Left ventricle myocardium inferior (tissue), 1 donor: ENCODE data around the gene PAOX. TPM values are rescaled to one million over a fixed set of nuclear protein-coding genes. Genes with fewer than 3 reads are reported as not detected.
A peak's percentile ranks its signal among the peaks of the same experiment; 100 is the strongest.

ENCODE experiments used
- DNase-seq: peaks from one replicate; pipeline ENCODE4 v3.0.0-alpha.2; 2020
- H3K27ac ChIP-seq: fragments of 200-600 bp; replicated peaks from 2 replicates; pipeline ENCODE4 v1.8.0; 2021
- H3K27me3 ChIP-seq: fragments of 200-600 bp; 2 replicates; pipeline ENCODE4 v1.8.0; 2021; ENCODE audit warnings: low read depth
- H3K36me3 ChIP-seq: fragments of 200-600 bp; 2 replicates; pipeline ENCODE4 v1.8.0; 2021
- H3K4me1 ChIP-seq: fragments of 200-600 bp; 2 replicates; pipeline ENCODE4 v1.8.0; 2021
- H3K4me3 ChIP-seq: fragments of 200-600 bp; 2 replicates; pipeline ENCODE4 v1.8.0; 2021; ENCODE audit warnings: mild to moderate bottlenecking, moderate library complexity
- H3K9me3 ChIP-seq: fragments of 200-600 bp; replicated peaks from 2 replicates; pipeline ENCODE4 v1.8.0; 2021
- intact Hi-C: fragments of 100-400 bp; cut with micrococcal nuclease; formaldehyde crosslinking; loops from one replicate; pipeline ENCODE4 v1.11.0; 2022
- total RNA-seq: library from RNA; stranded (reverse); fragmentation: NEBNext Ultra II Directional; extraction: Animal tissue kit (Norgen Biotek cat#: 25700); gene quantifications from one replicate; pipeline ENCODE4 v1.2.1, GENCODE V29; 2021
- TF ChIP-seq, protein P1 (sequence below): fragments of 200-600 bp; IDR thresholded peaks from 2 replicates; pipeline ENCODE4 v1.8.0; 2021; ENCODE audit warnings: antibody characterized with exemption, mild to moderate bottlenecking, borderline replicate concordance
- donor health status: DM: no; HTN: yes; CAD: no; lungs with severe emphysema.

Gene PAOX
- total RNA-seq, 1 donor from 2014 or later, result 2.9 TPM

DNA sequence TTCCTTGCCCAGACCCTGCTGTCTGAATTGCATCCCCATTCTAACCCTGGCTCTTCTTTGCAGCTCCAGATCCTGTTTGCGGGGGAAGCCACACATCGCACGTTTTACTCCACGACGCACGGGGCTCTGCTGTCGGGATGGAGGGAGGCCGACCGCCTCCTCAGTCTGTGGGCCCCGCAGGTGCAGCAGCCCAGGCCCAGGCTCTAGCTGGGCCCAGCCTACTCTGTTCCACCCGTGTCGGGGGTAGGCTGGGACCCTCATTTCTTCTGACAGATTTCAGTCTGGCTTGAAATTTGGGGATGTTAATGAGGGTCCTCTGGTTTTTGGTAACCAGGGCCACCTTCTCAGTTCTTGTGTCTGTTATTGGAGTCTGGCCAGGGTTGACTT lies 12.2 kb downstream of the PAOX start:
- Histone ChIP-seq H3K36me3 (peaks cover 7% of the 10 kb centered on the region), H3K4me1 (peaks cover 23% of the 10 kb centered on the region), H3K27me3 (no peaks in the 10 kb centered on the region), H3K9me3 (no peaks in the 10 kb centered on the region), H3K4me3 (no peak overlapping the region), H3K27ac (no peak overlapping the region)
- intact Hi-C loops, result no loop called here
- no peak for DNase-seq
- TF ChIP-seq, protein P1, sequence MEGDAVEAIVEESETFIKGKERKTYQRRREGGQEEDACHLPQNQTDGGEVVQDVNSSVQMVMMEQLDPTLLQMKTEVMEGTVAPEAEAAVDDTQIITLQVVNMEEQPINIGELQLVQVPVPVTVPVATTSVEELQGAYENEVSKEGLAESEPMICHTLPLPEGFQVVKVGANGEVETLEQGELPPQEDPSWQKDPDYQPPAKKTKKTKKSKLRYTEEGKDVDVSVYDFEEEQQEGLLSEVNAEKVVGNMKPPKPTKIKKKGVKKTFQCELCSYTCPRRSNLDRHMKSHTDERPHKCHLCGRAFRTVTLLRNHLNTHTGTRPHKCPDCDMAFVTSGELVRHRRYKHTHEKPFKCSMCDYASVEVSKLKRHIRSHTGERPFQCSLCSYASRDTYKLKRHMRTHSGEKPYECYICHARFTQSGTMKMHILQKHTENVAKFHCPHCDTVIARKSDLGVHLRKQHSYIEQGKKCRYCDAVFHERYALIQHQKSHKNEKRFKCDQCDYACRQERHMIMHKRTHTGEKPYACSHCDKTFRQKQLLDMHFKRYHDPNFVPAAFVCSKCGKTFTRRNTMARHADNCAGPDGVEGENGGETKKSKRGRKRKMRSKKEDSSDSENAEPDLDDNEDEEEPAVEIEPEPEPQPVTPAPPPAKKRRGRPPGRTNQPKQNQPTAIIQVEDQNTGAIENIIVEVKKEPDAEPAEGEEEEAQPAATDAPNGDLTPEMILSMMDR, result no peak

DNA sequence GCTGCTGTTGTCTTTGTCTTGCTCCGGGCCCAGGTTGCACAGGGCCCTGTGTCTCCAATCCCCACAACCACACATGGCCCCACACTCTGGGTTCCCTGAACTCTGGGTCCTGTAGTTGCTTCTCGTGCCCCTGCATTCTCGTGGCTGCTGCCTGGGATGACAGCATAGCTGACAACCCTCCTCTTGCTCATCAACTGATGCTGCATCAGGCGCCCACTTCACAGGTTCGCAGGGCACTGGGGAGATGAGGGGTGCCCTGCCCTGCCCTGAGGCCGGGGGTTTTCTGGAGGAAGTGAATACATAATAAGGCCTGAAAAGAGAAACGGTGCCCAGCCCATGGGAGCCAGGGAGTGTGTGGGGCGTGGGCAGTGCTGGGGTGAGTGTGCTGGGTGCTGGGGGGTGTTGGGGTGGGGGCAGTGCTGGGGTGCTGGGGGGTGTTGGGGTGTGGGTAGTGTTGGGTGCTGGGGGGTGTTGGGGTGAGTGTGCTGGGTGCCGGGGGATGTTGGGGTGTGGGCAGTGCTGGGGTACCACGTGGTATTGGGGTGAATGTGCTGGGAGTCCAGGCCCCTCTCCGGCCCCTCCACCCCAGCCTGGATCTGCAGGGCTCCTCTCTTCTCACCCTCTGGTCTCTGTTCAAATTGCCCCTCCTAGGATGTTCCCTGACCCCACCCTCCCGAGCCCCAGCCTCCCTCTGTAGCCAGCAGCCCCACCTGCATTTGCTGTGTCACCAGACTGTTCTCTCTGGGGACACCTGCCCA lies 12.9 kb downstream of the PAOX start:
- intact Hi-C loops, result no loop called here
- no peak overlapping the region for H3K4me3 ChIP-seq
- TF ChIP-seq, protein P1, result no peak
- no peak overlapping the region for H3K27ac ChIP-seq
- no peak for DNase-seq
- H3K4me1 ChIP-seq, result peaks cover 23% of the 10 kb centered on the region
- peaks cover 14% of the 10 kb centered on the region for H3K36me3 ChIP-seq
- no peaks in the 10 kb centered on the region for H3K27me3 ChIP-seq
- no peaks in the 10 kb centered on the region for H3K9me3 ChIP-seq

DNA sequence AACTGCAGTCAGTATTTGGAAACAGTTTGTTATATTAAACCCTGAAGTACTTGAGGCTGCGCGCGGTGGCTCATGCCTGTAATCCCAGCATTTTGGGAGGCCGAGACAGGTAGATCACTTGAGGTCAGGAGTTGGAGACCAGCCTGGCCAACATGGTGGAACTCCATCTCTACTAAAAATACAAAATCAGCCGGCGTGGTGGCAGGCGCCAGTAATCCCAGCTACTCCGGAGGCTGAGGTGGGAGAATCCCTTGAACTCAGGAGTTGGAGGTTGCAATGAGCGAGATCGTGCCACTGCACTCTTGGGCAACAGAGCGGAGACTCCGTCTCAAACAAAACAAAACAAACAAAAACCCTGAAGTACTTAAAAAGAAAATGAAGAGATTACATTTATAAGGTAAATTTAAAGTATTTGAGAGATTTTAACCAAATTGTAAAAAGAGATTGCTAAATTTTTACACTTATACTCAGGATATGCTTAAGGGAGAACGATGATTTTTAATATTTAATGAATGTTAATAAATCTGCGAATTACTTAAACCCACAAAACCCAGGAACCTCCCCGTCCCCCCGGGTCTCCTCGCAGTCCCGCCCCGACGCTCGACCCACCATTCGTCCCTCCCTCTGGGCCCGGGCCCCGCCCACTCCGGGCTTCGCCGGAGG lies 14.5 kb downstream of the PAOX start:
- peaks cover 30% of the 10 kb centered on the region for H3K36me3 ChIP-seq
- intact Hi-C loops, result no loop called here

DNA sequence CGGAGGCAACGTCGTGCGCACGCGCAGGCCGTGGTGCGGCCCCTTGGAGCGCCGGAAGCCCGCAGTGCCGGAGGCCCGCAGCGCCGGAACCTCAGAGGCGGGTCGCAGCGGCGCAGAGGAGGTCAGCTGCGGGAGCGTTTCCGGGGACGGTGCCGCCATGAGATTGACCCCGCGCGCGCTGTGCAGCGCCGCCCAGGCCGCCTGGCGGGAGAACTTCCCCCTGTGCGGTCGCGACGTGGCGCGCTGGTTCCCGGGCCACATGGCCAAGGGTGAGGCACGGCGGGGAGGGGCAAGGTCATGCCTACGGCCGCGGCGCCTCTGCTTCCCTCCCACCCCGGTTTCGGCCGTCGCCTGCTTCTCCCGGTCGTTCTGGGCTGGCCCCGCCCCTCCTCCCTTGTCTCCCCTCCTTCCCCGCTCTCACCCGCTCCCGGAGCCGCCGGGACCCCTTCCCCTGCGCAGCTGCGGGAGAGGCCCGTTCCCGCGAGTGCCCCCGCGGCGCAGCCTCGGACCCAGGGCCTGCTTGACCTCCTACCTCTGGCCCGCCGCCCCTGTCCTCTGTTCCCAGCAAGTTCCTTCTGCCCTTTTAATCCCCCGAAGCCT lies 15.1 kb downstream of the PAOX start, which contains the start of gene MTG1:
MTG1 (plus strand) TSS at position 94 of the 600 bp plus-strand sequence; CDS start at position 158, 64 bp downstream.
- H3K9me3 ChIP-seq, result no peaks in the 10 kb centered on the region
- peak; percentile 94 for DNase-seq
- no peaks in the 10 kb centered on the region for H3K27me3 ChIP-seq
- peak within 1 kb of the TSS; percentile 90 for H3K4me3 ChIP-seq
- H3K4me1 ChIP-seq, result peaks cover 23% of the 10 kb centered on the region
- TF ChIP-seq, protein P1, result peak; percentile 48
- intact Hi-C loops, result no loop called here
- peak within 1 kb of the TSS; percentile 92 for H3K27ac ChIP-seq
- H3K36me3 ChIP-seq, result peaks cover 37% of the 10 kb centered on the region

More for the DNA sequence above, 14.5 kb downstream of the PAOX start:
- no peak for DNase-seq
- Histone ChIP-seq H3K27ac (peak overlapping the region; percentile 92), H3K9me3 (no peaks in the 10 kb centered on the region), H3K4me3 (peak overlapping the region; percentile 90), H3K27me3 (no peaks in the 10 kb centered on the region), H3K4me1 (peaks cover 23% of the 10 kb centered on the region)
- TF ChIP-seq, protein P1, result no peak

DNA sequence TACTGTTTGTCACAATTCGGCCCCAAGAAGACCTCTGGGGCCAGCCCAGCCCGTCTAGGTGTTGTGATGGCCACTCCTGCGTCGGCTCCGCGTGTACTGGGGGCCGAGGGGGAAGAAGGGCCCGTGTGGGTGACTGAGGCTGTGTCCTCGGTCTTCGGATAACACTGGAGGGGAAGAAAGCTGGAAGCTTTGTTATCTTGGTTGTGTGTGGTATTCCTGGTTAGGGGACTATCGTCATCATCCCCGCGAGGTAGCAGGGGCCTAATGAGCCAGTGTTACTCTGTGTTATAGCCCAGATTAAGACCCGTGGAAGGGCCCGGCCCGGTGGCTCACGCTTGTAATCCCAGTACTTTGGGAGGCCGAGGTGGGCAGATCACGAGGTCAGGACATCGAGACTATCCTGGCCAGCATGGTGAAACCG lies 15.7 kb downstream of the PAOX start:
- DNase-seq, result no peak
- H3K9me3 ChIP-seq, result no peaks in the 10 kb centered on the region
- peak overlapping the region; percentile 90 for H3K4me3 ChIP-seq
- H3K27ac ChIP-seq, result peak overlapping the region; percentile 92
- H3K4me1 ChIP-seq, result peaks cover 23% of the 10 kb centered on the region
- H3K36me3 ChIP-seq, result peaks cover 43% of the 10 kb centered on the region
- TF ChIP-seq, protein P1, result no peak
- H3K27me3 ChIP-seq, result no peaks in the 10 kb centered on the region
- intact Hi-C loops, result no loop called here
